Left renal pelvis (tissue), 4 donors: ENCODE results near the gene RNH1. TPM values are rescaled to one million over a fixed set of nuclear protein-coding genes. Genes with fewer than 3 reads are reported as not detected.

ENCODE experiments used
- polyA plus RNA-seq, 4 donors: library from polyadenylated mRNA; unstranded; fragments of 120-200 nt; gene quantifications; one replicate each; pipeline ENCODE4 v1.2.1, GENCODE V29; 2013; ENCODE audit not compliant: insufficient read length in 4 of 4

RNH1 gene
- polyA plus RNA-seq, 4 donors = 75.4 to 108 (median 87.4) TPM

Other genes with a start within 250 kb of the RNH1 start
- gene NLRP6, start 228.8 kb downstream of the RNH1 start, polyA plus RNA-seq = under 1 TPM; 0.04 to 0.50 (median 0.22) TPM
- gene PGGHG, start 218.1 kb downstream of the RNH1 start, polyA plus RNA-seq = 10 to 100 TPM in 3 of 4 donors, 1 to 10 TPM in 1; 8.3 to 25.1 (median 16.7) TPM
- gene IFITM5, start 207.7 kb downstream of the RNH1 start, polyA plus RNA-seq = under 1 TPM in 3 of 4 donors, not detected in 1; 0.18 to 0.49 (median 0.35) TPM
- 100 to 1,000 TPM; 157 to 239 (median 215) TPM for gene IFITM2, start 199.4 kb downstream of the RNH1 start, polyA plus RNA-seq
- gene IFITM1, start 193.2 kb downstream of the RNH1 start, polyA plus RNA-seq = 10 to 100 TPM; 25.0 to 40.4 (median 35.2) TPM
- 100 to 1,000 TPM; 285 to 490 (median 450) TPM for gene IFITM3, start 186.4 kb downstream of the RNH1 start, polyA plus RNA-seq
- gene B4GALNT4, start 137.7 kb downstream of the RNH1 start, polyA plus RNA-seq = 10 to 100 TPM; 48.1 to 95.7 (median 66.5) TPM
- 1 to 10 TPM in 3 of 4 donors, under 1 TPM in 1; 0.38 to 9.1 (median 4.9) TPM for gene PKP3, start 113.0 kb downstream of the RNH1 start, polyA plus RNA-seq
- gene SIGIRR, start 92.2 kb downstream of the RNH1 start, polyA plus RNA-seq = 10 to 100 TPM; 13.2 to 50.5 (median 35.5) TPM
- gene ANO9, start 65.2 kb downstream of the RNH1 start, polyA plus RNA-seq = 10 to 100 TPM in 2 of 4 donors, 1 to 10 TPM in 1, under 1 TPM in 1; 0.72 to 14.7 (median 9.9) TPM
- gene PTDSS2, start 57.0 kb downstream of the RNH1 start, polyA plus RNA-seq = 10 to 100 TPM; 22.9 to 46.4 (median 31.0) TPM
- 10 to 100 TPM; 30.9 to 55.9 (median 41.2) TPM for gene HRAS, start 28.3 kb upstream of the RNH1 start, polyA plus RNA-seq
- 1 to 10 TPM; 1.4 to 6.6 (median 3.2) TPM for gene LRRC56, start 30.3 kb upstream of the RNH1 start, polyA plus RNA-seq
- 1 to 10 TPM in 3 of 4 donors, under 1 TPM in 1; 0.75 to 7.5 (median 2.8) TPM for gene LMNTD2, start 53.5 kb upstream of the RNH1 start, polyA plus RNA-seq
- gene RASSF7, start 53.7 kb upstream of the RNH1 start, polyA plus RNA-seq = 10 to 100 TPM in 3 of 4 donors, 1 to 10 TPM in 1; 6.0 to 69.8 (median 35.6) TPM
- gene PHRF1, start 69.2 kb upstream of the RNH1 start, polyA plus RNA-seq = 10 to 100 TPM; 17.5 to 30.4 (median 18.9) TPM
- gene IRF7, start 108.7 kb upstream of the RNH1 start, polyA plus RNA-seq = 10 to 100 TPM in 1 of 4 donors, 1 to 10 TPM in 3; 4.6 to 14.7 (median 8.5) TPM
- 10 to 100 TPM in 3 of 4 donors, 1 to 10 TPM in 1; 2.1 to 50.6 (median 33.0) TPM for gene CDHR5, start 117.7 kb upstream of the RNH1 start, polyA plus RNA-seq
- 1 to 10 TPM in 2 of 4 donors, under 1 TPM in 1, not detected in 1; 0.47 to 3.1 (median 1.4) TPM for gene SCT, start 119.9 kb upstream of the RNH1 start, polyA plus RNA-seq
- gene DRD4, start 130.0 kb upstream of the RNH1 start, polyA plus RNA-seq = 1 to 10 TPM in 3 of 4 donors, under 1 TPM in 1; 0.35 to 5.0 (median 1.6) TPM
- 10 to 100 TPM; 35.3 to 53.0 (median 45.3) TPM for gene DEAF1, start 188.0 kb upstream of the RNH1 start, polyA plus RNA-seq
- gene TMEM80, start 188.6 kb upstream of the RNH1 start, polyA plus RNA-seq = 10 to 100 TPM; 26.8 to 59.8 (median 37.1) TPM
- 100 to 1,000 TPM in 2 of 4 donors, 10 to 100 TPM in 1, 1 to 10 TPM in 1; 3.8 to 190 (median 89.3) TPM for gene EPS8L2, start 199.0 kb upstream of the RNH1 start, polyA plus RNA-seq
- 100 to 1,000 TPM in 3 of 4 donors, 10 to 100 TPM in 1; 97.0 to 148 (median 132) TPM for gene TALDO1, start 240.2 kb upstream of the RNH1 start, polyA plus RNA-seq